Measurements from ENCODE around the gene ACSL5. TPM values are rescaled to one million over a fixed set of nuclear protein-coding genes. Genes with fewer than 3 reads are reported as not detected.
A peak's percentile ranks its signal among the peaks of the same experiment; 100 is the strongest.

Gene ACSL5
- total RNA-seq: 10 to 100 TPM in 3 of 4 donors, 1 to 10 TPM in 1; 7.4 to 30.6 (median 11.9) TPM

- TF ChIP-seq CTCF (IDR thresholded peaks at IDR 0.05) (no peak), POLR2A (IDR thresholded peaks at IDR 0.05) (no peak)
- Histone ChIP-seq H3K4me3 (no peak within 1 kb of the TSS), H3K27ac (peak within 1 kb of the TSS in 1 of 2 donors; percentile 69), H3K9me3 (no peaks in the 10 kb centered on the region), H3K36me3 (no peaks in the 10 kb centered on the region), H3K27me3 (no peaks in the 10 kb centered on the region), H3K4me1 (no peaks in the 10 kb centered on the region)
- intact Hi-C loops (cut with DNase I; ENCODE audit: low total_unique reads): no loop called here
- DNase-seq: no peak
Observed at GRCh38 chr10:112373912-112374338, at the start of gene ACSL5. TSS of gene ACSL5 (plus strand) at chr10:112374116. CDS start at chr10:112394947, 20,831 bp downstream.

- intact Hi-C loops (cut with DNase I; ENCODE audit: low total_unique reads): no loop called here
- Histone ChIP-seq H3K4me3 (no peak overlapping the region), H3K4me1 (no peaks in the 10 kb centered on the region), H3K27ac (no peak overlapping the region), H3K9me3 (no peaks in the 10 kb centered on the region), H3K27me3 (no peaks in the 10 kb centered on the region), H3K36me3 (no peaks in the 10 kb centered on the region)
- TF ChIP-seq CTCF (IDR thresholded peaks at IDR 0.05) (no peak), POLR2A (IDR thresholded peaks at IDR 0.05) (no peak)
- DNase-seq: no peak
Observed at GRCh38 chr10:112327678-112328077, 46.2 kb upstream of the ACSL5 start.

GRCh38 chr10:112330162-112330561, 43.8 kb upstream of the ACSL5 start:
- H3K36me3 ChIP-seq: no peaks in the 10 kb centered on the region

GRCh38 chr10:112330607-112331160, 43.2 kb upstream of the ACSL5 start:
- H3K27ac ChIP-seq: no peak overlapping the region
- H3K4me3 ChIP-seq: no peak overlapping the region
- TF ChIP-seq CTCF (IDR thresholded peaks at IDR 0.05) (no peak), POLR2A (IDR thresholded peaks at IDR 0.05) (no peak)
- no peaks in the 10 kb centered on the region for H3K36me3 ChIP-seq
- no peak for DNase-seq
- H3K9me3 ChIP-seq: no peaks in the 10 kb centered on the region
- H3K27me3 ChIP-seq: no peaks in the 10 kb centered on the region
- intact Hi-C loops (cut with DNase I; ENCODE audit: low total_unique reads): no loop called here
- H3K4me1 ChIP-seq: no peaks in the 10 kb centered on the region

More at GRCh38 chr10:112330162-112330561, 43.8 kb upstream of the ACSL5 start:
- Histone ChIP-seq H3K9me3 (no peaks in the 10 kb centered on the region), H3K27me3 (no peaks in the 10 kb centered on the region), H3K27ac (no peak overlapping the region), H3K4me1 (no peaks in the 10 kb centered on the region), H3K4me3 (no peak overlapping the region)
- no peak for DNase-seq
- no peak for TF ChIP-seq POLR2A (IDR thresholded peaks at IDR 0.05)
- TF ChIP-seq CTCF (IDR thresholded peaks at IDR 0.05): no peak
- intact Hi-C loops (cut with DNase I; ENCODE audit: low total_unique reads): no loop called here

- Histone ChIP-seq H3K9me3 (no peaks in the 10 kb centered on the region), H3K27ac (no peak overlapping the region)
- intact Hi-C loops (cut with DNase I; ENCODE audit: low total_unique reads): no loop called here
Observed at GRCh38 chr10:112332022-112332421, 41.9 kb upstream of the ACSL5 start.

More at GRCh38 chr10:112332022-112332421, 41.9 kb upstream of the ACSL5 start:
- no peak for TF ChIP-seq POLR2A (IDR thresholded peaks at IDR 0.05)
- no peak for TF ChIP-seq CTCF (IDR thresholded peaks at IDR 0.05)
- Histone ChIP-seq H3K4me1 (no peaks in the 10 kb centered on the region), H3K36me3 (no peaks in the 10 kb centered on the region), H3K27me3 (no peaks in the 10 kb centered on the region), H3K4me3 (no peak overlapping the region)
- no peak for DNase-seq
